ENCODE results near the gene FAM227A. TPM values are rescaled to one million over a fixed set of nuclear protein-coding genes. Genes with fewer than 3 reads are reported as not detected.

The FAM227A gene
- total and polyA plus RNA-seq, 2 of the 4 experiments (the other 2 are of a cell fraction), result 1.3 to 1.4 TPM

DNA sequence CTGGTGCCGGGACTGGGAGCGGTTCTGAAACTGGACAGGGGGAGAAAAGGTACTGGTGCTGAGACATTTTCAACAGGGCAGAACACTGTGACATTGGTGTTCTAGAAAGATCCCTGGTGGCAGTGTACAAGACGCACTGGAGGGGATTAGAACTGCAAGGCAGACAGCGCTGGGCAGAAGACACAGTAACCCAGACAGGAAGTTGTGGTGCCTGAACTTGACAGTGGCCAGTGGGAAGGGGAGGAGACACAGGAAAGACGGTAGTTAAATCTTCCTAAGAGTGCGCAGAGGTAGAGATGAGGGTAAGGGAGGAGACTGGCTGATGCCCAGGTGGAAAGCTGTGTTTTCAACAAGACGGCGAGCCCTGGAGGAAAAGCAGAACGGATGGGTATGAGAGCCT is 24.5 kb downstream of the FAM227A start:
- Histone ChIP-seq H3K14ac (replicated peaks; ENCODE audit: low read depth, low read length) (no peak overlapping the region), H3K18ac (ENCODE audit: low read depth, low read length) (no peak overlapping the region), H3K79me1 (ENCODE audit: low read depth in 1 of 2, low read length in 2 of 2) (no peaks in the 10 kb centered on the region), H2AK9ac (replicated peaks; ENCODE audit: low read depth, low read length, poor library complexity) (no peak overlapping the region), H3K23ac (ENCODE audit: low read depth, low read length) (no peak overlapping the region), H3K9me3 (ENCODE audit: control insufficient read depth, insufficient read depth, low read length) (no peaks in the 10 kb centered on the region), H2AK5ac (ENCODE audit: low read depth, low read length) (no peak overlapping the region), H4K91ac (ENCODE audit: insufficient read depth, low read depth, low read length) (no peak overlapping the region), H3K36me3 (ENCODE audit: control insufficient read depth, insufficient read depth, low read length) (peaks cover 6% of the 10 kb centered on the region), H3K27me3 (ENCODE audit: control insufficient read depth, insufficient read depth, low read length) (no peaks in the 10 kb centered on the region), H3K4me2 (ENCODE audit: low read depth, low read length) (no peak overlapping the region), H3K9ac (ENCODE audit: low read depth, low read length) (no peak overlapping the region), H2BK5ac (ENCODE audit: low read depth, low read length, poor library complexity, severe bottlenecking) (no peak overlapping the region), H3K4me3 (ENCODE audit: insufficient read depth, low read depth, low read length) (no peak overlapping the region), H3K4me1 (ENCODE audit: control insufficient read depth, insufficient read depth, low read length) (no peaks in the 10 kb centered on the region), H3K9me1 (ENCODE audit: insufficient read depth, low read length) (peaks cover 2% of the 10 kb centered on the region; the same call in 1 of the 2 replicates), H2AFZ (replicated peaks; ENCODE audit: low read length, poor library complexity) (no peak overlapping the region), H4K5ac (ENCODE audit: low read depth, low read length) (no peak overlapping the region), H2BK20ac (ENCODE audit: low read depth, low read length) (no peak overlapping the region), H2BK15ac (ENCODE audit: low read depth, low read length) (no peak overlapping the region), H3K4ac (ENCODE audit: low read depth, low read length) (no peak overlapping the region), H3K27ac (ENCODE audit: insufficient read depth, low read length) (no peak overlapping the region), H2BK120ac (ENCODE audit: low read depth, low read length) (no peak overlapping the region), H3K56ac (ENCODE audit: extremely low read depth, insufficient read depth, low read length) (no peak overlapping the region), H4K20me1 (ENCODE audit: insufficient read depth, low read length) (no peaks in the 10 kb centered on the region), H4K8ac (ENCODE audit: low read depth in 2 of 2, low read length in 2 of 2) (no peak overlapping the region)
- TF ChIP-seq BHLHE40 (IDR thresholded peaks at IDR 0.05; ENCODE audit: low read depth, low read length) (no peak), CHD1 (IDR thresholded peaks at IDR 0.05; ENCODE audit: low read depth, low read length) (no peak), MXI1 (IDR thresholded peaks at IDR 0.05; ENCODE audit: borderline replicate concordance, low read depth, low read length) (no peak), RFX5 (IDR thresholded peaks at IDR 0.05; ENCODE audit: low read depth, low read length) (no peak), RAD21 (IDR thresholded peaks at IDR 0.05; ENCODE audit: low read length) (no peak), SMC3 (IDR thresholded peaks at IDR 0.05; ENCODE audit: low read depth, low read length) (no peak), MAZ (IDR thresholded peaks at IDR 0.05; ENCODE audit: borderline replicate concordance, low read depth, low read length) (no peak), FOS (IDR thresholded peaks at IDR 0.05; ENCODE audit: low read depth, low read length) (no peak), NFE2L2 (IDR thresholded peaks at IDR 0.05; ENCODE audit: low read depth, low read length) (no peak), MAFK (IDR thresholded peaks at IDR 0.05; ENCODE audit: low read depth, low read length) (no peak), CEBPB (IDR thresholded peaks at IDR 0.05; ENCODE audit: low read depth, low read length) (no peak), POLR2A (IDR thresholded peaks at IDR 0.05; ENCODE audit: low read depth, low read length) (no peak), RCOR1 (IDR thresholded peaks at IDR 0.05; ENCODE audit: insufficient replicate concordance, low read length) (no peak)
- TF ChIP-seq, protein P1, sequence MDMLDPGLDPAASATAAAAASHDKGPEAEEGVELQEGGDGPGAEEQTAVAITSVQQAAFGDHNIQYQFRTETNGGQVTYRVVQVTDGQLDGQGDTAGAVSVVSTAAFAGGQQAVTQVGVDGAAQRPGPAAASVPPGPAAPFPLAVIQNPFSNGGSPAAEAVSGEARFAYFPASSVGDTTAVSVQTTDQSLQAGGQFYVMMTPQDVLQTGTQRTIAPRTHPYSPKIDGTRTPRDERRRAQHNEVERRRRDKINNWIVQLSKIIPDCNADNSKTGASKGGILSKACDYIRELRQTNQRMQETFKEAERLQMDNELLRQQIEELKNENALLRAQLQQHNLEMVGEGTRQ (IDR thresholded peaks at IDR 0.05; ENCODE audit: low read depth, low read length), result no peak
- TF ChIP-seq, protein P2, sequence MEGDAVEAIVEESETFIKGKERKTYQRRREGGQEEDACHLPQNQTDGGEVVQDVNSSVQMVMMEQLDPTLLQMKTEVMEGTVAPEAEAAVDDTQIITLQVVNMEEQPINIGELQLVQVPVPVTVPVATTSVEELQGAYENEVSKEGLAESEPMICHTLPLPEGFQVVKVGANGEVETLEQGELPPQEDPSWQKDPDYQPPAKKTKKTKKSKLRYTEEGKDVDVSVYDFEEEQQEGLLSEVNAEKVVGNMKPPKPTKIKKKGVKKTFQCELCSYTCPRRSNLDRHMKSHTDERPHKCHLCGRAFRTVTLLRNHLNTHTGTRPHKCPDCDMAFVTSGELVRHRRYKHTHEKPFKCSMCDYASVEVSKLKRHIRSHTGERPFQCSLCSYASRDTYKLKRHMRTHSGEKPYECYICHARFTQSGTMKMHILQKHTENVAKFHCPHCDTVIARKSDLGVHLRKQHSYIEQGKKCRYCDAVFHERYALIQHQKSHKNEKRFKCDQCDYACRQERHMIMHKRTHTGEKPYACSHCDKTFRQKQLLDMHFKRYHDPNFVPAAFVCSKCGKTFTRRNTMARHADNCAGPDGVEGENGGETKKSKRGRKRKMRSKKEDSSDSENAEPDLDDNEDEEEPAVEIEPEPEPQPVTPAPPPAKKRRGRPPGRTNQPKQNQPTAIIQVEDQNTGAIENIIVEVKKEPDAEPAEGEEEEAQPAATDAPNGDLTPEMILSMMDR (conservative IDR thresholded peaks at IDR 0.05; ENCODE audit: low read depth, low read length), result no peak
- TF ChIP-seq, protein P3, sequence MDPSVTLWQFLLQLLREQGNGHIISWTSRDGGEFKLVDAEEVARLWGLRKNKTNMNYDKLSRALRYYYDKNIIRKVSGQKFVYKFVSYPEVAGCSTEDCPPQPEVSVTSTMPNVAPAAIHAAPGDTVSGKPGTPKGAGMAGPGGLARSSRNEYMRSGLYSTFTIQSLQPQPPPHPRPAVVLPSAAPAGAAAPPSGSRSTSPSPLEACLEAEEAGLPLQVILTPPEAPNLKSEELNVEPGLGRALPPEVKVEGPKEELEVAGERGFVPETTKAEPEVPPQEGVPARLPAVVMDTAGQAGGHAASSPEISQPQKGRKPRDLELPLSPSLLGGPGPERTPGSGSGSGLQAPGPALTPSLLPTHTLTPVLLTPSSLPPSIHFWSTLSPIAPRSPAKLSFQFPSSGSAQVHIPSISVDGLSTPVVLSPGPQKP (IDR thresholded peaks at IDR 0.05; ENCODE audit: borderline replicate concordance, low read depth, low read length), result no peak
- dilution Hi-C loops (cut with HindIII; ENCODE audit: low sequenced_read_pairs, unreplicated experiment) (no loop called here), in situ Hi-C loops (cut with MboI; ENCODE audit: low sequenced_read_pairs) (no loop called here), intact Hi-C loops (cut with micrococcal nuclease) (no loop called here)
- WGBS, 2 experiments (ENCODE audit: extremely low coverage in 2 of 2, insufficient read length in 1 of 2), result 94% methylated on average over 6 of the region's 9 CpGs; no CpG with 5 or more reads in 1 of the 2 experiments
- no peak for DNase-seq
- ChIA-PET POLR2A (ENCODE audit: unreplicated experiment) (no interaction called here), CTCF (no interaction called here)
- no TSS peak for BruUV-seq (replicated peaks)
- no peak for ATAC-seq (ENCODE audit: low read depth)

Data from IMR-90 (cell line).